NB4 (cell line): ENCODE results near the gene SEPTIN3.

Experiments
- DNase-seq: peaks from one replicate; pipeline ENCODE4 v3.0.0; 2010; ENCODE audit warnings: low read depth
- H3K4me3 ChIP-seq: one replicate; pipeline ENCODE4 v1.5.1; 2011; ENCODE audit warnings: mild to moderate bottlenecking, low read depth, low read length, moderate library complexity
- CTCF ChIP-seq: IDR thresholded peaks from one replicate; pipeline ENCODE4 v1.5.1; 2012; ENCODE audit warnings: low read depth, low read length
- MAX ChIP-seq: IDR thresholded peaks from 2 replicates; pipeline ENCODE4 v1.6.1; 2011; ENCODE audit warnings: low read depth, low read length
- MYC ChIP-seq: IDR thresholded peaks from 2 replicates; pipeline ENCODE4 v1.6.1; 2011; ENCODE audit warnings: low read depth, low read length
- POLR2A ChIP-seq: IDR thresholded peaks from 2 replicates; pipeline ENCODE4 v1.6.1; 2011; ENCODE audit warnings: mild to moderate bottlenecking; ENCODE audit not compliant: insufficient read length; ENCODE audit errors: extremely low read depth

The SEPTIN3 gene

GRCh38 chr22:42001706-42002105, 32.5 kb downstream of the SEPTIN3 start:
- TF ChIP-seq MYC (no peak), MAX (no peak), CTCF (no peak), POLR2A (no peak)
- DNase-seq = no peak
- H3K4me3 ChIP-seq = no peak overlapping the region

GRCh38 chr22:42007922-42008321, 38.7 kb downstream of the SEPTIN3 start:
- no peak for TF ChIP-seq MYC
- no peak for TF ChIP-seq CTCF
- TF ChIP-seq MAX = no peak
- TF ChIP-seq POLR2A = no peak
- H3K4me3 ChIP-seq = no peak overlapping the region
- no peak for DNase-seq

- no peak for DNase-seq
- TF ChIP-seq MAX (no peak), CTCF (no peak), POLR2A (no peak), MYC (no peak)
- H3K4me3 ChIP-seq = no peak overlapping the region
These were observed 41.5 kb downstream of the SEPTIN3 start for GRCh38 chr22:42010778-42011177.

- no peak for DNase-seq
- TF ChIP-seq CTCF (no peak), MYC (no peak), MAX (no peak), POLR2A (no peak)
- no peak overlapping the region for H3K4me3 ChIP-seq
These were observed 44.1 kb downstream of the SEPTIN3 start for GRCh38 chr22:42013385-42013784.

- no peak for TF ChIP-seq POLR2A
- no peak for TF ChIP-seq CTCF
- no peak for TF ChIP-seq MYC
- TF ChIP-seq MAX = no peak
- H3K4me3 ChIP-seq = no peak overlapping the region
- DNase-seq = no peak
These were observed 46.9 kb downstream of the SEPTIN3 start for GRCh38 chr22:42016111-42016510.

GRCh38 chr22:42018224-42018623, 49.0 kb downstream of the SEPTIN3 start:
- DNase-seq = no peak
- no peak for TF ChIP-seq MAX
- no peak for TF ChIP-seq MYC
- TF ChIP-seq POLR2A = no peak
- TF ChIP-seq CTCF = no peak
- no peak overlapping the region for H3K4me3 ChIP-seq
